HG03103 (cell line): ENCODE measurements around the gene ADIPOR2.

Experiments
- ATAC-seq: cut with Tn5 transposase; IDR thresholded peaks from one replicate; pipeline ENCODE4 v1.9.1; 2021; ENCODE audit warnings: low read depth; ENCODE audit not compliant: unreplicated experiment

The ADIPOR2 gene, protein sequence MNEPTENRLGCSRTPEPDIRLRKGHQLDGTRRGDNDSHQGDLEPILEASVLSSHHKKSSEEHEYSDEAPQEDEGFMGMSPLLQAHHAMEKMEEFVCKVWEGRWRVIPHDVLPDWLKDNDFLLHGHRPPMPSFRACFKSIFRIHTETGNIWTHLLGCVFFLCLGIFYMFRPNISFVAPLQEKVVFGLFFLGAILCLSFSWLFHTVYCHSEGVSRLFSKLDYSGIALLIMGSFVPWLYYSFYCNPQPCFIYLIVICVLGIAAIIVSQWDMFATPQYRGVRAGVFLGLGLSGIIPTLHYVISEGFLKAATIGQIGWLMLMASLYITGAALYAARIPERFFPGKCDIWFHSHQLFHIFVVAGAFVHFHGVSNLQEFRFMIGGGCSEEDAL

DNA sequence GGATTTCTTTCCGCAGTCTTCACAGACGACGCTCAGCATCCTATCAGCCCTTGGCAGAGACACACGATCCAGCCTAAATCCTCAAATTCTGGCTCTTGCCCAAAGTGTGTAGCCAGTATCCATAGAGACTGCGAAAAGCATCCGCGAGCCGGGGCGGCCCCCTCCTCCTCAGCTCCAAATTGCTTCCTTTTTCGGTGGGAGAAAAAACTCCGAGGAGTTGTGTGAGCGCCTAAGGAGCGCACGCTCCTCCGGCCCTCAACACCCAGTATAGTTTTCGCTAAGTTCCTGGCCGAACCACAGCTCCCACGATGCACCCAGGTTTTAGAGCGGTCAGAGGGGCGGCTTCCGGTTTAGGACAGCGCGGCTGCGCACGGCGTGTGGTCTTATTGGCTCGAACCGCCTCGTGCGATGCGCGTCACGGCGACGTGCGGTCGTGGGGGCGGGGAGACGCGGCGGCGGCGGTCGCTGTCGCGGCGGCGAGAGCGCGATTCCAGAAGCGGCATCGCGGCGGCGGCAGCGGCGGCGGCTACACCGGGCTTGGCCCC lies at the start of gene ADIPOR2:
TSS of gene ADIPOR2 (plus strand) at position 493 of the 545 bp plus-strand sequence. CDS start 63,274 bp downstream, outside the sequence.
- peak; percentile 91 for ATAC-seq

DNA sequence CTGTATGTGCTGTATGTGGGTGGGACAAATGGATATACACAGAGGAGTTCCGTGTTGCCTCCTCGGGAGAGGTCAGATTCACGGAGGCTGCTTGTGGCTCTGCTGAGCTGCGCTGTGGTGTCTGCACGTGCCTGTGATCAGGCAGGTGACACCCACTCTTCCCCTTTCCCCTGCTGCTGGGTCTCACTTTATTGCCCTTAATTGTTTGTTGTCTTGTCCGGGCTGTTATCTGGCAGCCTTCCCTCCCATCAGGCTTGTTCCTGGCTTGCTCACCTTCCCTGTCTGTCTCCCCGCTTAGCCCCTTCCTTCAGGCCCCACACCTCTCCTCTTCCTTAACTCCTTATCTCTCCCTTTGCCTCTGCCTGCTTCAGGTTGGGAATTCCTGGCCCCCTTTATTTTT lies 48.4 kb upstream of the ADIPOR2 start:
- ATAC-seq: no peak

DNA sequence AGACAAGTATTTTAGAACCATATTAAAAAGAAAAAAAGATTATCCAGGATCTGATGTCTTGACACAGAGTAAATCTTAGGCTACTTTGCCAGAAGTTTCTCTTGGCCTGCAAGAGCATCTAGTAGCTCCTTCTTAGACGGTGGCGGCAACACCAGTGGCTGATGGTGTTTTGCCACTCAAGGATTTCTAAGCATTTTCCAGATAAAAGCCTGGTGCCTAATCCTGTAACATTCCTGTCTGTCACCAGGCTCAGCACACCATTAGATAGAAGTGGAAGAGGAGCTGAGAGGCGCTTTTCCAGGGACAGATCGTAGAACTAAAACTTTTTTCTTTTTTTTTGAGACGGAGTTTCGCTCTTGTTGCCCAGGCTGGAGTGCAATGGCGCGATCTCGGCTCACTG lies 47.8 kb upstream of the ADIPOR2 start:
- no peak for ATAC-seq

DNA sequence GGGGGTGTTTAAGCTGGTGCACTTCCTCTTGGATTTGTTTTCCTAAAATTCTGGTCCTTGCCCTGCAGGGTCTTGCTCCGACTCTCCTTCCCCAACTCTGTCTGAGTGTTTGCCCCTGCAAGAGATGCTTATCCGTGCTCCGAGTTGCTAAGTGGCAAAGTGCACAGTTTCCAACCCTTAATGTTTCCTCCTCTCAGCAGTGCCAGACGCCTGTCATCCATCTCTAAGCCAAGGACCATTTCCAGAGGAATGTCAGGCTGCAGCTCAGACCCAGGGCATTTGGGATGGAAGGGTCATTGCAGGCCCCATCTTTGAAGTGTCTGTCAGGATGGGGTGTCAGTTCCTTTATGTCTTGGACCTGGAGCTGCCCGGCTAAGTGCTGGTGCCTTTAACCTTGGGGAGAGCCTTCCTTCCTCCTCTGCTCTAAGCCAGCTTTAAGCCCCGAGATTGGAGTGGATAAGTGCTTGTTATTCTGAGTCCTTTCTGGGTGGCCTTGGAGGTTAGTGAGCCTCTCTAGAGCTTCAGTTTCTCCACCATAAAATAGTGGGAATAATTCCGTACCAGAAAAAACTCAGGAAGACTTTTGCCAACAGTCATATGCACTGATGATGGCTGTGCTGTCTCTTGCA lies 46.9 kb upstream of the ADIPOR2 start:
- ATAC-seq: no peak

DNA sequence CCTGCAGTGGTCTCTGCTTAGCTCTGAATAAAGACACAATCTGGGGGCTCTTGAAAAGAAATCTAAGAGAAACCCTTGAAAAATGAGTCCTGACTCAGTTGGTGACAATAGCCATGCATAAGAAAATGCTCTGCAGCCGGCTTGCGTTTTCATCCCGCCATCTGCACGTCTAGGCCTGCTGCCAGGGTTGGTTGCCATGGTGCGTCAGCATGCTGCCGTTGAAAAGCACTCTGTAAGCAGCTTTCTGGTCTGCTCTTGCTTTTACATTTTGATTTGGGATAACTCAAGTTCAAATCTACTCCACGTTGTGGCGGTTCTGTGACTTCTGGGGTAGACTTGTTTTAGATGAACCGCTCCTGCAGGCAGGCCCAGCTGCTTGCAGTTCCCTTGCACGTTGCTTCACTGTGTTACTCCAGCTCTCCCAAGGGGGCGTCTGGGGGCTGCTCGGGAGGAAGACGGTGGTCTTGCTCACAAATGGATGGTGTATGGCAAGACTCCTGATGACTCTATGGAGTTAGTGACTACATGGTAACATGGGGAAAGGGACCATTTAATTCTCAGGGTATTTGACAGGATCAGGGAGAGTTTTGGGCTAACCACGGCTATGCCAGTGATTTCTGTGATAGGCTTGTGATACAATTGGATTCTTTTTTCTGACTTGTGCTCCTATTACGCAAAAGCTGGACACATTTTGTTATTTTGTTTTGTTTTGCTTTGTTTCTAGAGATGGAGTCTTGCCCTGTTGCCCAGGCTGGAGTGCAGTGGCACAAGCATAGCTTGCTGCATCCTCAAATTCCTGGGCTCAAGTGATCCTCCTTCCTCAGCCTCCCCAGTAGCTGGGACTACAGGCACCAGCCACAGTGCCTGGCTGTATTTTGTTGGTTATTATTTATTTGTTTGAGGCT lies 46.1 kb upstream of the ADIPOR2 start:
- no peak for ATAC-seq

DNA sequence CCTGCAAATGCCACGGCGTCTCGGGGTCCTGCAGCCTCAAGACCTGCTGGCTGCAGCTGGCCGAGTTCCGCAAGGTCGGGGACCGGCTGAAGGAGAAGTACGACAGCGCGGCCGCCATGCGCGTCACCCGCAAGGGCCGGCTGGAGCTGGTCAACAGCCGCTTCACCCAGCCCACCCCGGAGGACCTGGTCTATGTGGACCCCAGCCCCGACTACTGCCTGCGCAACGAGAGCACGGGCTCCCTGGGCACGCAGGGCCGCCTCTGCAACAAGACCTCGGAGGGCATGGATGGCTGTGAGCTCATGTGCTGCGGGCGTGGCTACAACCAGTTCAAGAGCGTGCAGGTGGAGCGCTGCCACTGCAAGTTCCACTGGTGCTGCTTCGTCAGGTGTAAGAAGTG lies 45.1 kb upstream of the ADIPOR2 start:
- ATAC-seq: no peak

DNA sequence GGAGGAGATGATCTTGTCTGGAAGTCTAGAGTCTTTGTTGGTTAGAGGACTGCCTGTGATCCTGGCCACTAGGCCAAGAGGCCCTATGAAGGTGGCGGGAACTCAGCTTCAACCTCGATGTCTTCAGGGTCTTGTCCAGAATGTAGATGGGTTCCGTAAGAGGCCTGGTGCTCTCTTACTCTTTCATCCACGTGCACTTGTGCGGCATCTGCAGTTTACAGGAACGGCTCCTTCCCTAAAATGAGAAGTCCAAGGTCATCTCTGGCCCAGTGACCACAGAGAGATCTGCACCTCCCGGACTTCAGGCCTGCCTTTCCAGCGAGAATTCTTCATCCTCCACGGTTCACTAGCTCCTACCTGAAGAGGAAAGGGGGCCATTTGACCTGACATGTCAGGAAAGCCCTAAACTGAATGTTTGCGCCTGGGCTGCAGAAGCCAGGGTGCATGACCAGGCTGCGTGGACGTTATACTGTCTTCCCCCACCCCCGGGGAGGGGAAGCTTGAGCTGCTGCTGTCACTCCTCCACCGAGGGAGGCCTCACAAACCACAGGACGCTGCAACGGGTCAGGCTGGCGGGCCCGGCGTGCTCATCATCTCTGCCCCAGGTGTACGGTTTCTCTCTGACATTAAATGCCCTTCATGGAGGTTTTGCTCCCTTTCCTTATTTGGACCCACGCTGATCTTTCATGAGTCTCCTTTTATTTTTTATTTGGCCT lies 44.1 kb upstream of the ADIPOR2 start:
- ATAC-seq: no peak

DNA sequence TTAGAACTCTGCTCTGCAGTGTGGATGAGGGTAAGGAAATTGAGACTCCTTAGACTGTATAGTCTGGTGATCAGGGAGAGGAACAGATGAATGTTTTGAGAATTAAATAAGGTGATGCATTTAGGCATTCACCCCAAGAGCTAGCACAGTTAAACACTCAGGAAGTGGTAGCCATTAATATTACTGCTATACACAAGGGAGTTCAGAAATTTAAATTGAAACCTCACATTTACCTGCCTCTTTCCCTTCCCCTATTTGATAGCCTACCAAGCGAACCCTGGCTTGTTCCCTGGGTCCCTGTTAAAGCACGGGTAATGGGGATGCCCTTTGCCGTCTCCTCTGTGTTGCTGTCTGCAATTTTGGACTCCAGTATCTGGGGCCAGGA lies 43.6 kb upstream of the ADIPOR2 start:
- no peak for ATAC-seq

DNA sequence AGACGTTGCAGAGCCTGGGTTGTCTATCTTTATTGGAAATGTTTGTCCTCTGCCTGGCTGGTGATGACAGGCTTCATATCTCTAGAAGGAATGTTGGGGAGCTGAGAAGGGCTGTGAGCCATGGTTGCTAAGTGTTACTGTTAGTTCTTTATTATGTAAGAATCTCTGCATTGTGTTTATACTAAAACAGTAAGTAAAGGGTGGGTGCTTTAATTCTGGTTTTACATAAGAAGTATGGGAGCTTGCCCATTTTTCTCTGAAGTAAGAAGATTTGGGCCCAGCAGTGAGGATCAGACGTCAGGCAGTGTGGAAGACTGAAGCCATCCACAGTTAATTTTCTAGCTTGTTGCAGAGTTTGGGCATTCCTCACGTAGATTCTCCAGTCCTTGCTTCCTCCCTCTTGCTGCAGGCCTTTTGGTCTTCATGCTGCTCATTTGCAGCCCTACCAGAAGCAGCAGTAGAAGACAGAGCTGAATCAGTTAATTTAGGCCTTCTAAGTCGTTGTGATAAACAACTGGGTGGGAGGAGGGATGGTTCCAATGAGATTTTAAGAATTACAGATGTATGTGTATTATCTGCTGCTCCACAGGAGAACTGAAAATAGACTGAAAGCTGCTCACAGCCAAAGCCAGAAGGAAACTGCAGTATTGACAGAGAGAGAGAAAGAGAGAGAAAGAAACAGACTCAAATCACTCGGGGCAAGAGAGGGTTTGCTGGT lies 40.5 kb upstream of the ADIPOR2 start:
- ATAC-seq: no peak

DNA sequence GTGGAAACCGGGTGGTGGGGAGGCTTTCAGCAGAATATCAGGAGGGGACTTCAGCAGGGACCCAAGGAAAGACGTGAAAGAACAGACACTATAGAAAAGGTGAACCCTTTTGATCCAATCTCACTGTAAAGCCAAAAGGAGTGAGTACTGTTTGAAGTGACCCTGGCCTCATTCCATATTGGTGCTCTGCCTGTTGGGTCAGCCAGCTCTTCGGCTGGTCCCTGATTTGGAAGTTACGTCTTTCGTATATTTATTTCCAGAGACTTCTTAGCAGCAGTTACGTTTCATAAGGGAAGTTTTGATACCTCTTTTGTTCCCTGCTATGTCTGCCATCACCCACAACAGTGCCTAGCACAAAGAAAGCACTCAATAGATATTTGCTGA lies 39.9 kb upstream of the ADIPOR2 start:
- ATAC-seq: no peak

DNA sequence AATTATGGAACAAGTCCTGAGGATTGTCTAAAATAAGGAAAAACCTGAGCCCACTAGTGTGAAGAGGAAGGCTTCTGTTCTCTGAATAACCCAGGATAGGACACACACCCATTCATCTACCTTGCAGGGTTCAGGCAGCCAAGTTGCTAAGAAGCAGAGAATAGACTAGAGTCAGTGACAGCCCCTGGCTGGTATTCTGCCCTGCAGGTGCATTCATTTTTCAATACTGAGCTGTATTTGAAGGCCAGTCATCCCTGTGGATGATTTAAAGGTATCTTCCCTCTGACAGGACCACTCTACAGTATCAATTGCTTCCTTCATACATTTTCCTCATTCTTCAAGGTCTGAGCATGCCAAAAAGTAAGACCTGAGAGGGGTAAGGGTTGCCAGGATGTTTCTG lies 38.9 kb upstream of the ADIPOR2 start:
- ATAC-seq: no peak

DNA sequence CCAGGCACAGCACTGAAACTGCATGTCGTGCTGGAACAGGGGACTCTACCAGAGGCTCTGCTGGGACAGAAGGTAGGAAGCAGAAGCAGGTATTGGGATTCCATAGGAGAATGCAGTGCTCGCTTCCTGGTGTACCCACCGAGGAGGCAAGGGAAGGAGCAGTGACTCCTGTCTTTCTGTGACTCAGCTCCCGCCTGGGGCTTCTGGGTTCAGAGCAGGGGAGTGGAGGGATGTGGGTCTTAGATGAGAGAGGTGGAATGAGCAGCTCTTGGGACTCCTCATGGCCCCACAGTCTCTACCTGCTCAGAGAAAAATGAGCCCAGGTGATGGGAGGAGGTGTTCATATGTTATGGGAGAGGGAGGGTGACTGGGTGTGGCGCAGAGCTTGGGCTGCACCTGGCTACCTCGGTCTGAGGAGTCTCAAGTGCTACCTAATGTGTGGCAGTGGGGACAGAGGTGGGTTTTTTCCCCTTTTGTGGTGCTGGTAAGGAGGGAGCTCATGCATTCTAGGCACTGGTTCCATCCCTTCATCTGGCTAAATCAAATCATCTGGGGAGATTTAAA lies 35.6 kb upstream of the ADIPOR2 start:
- no peak for ATAC-seq

DNA sequence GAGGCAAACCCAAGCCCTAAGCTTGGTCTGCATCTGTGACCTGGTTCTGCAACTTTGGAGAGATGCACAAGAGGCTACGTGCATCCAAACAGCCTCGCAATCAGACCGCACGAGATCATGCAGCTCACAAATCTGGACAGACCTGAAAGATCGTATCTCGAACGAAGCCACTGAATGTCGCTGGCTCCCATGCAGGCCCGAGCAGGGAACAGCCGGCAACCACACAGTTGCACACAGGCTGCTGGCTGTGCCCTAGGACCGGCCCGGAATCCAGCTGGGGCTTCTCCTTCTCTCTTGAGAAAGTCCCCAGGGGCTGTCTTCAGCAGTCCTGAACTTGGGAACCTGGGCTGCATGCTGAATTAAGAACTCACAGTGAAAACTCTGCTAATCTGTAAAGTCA lies 34.0 kb upstream of the ADIPOR2 start:
- ATAC-seq: no peak

DNA sequence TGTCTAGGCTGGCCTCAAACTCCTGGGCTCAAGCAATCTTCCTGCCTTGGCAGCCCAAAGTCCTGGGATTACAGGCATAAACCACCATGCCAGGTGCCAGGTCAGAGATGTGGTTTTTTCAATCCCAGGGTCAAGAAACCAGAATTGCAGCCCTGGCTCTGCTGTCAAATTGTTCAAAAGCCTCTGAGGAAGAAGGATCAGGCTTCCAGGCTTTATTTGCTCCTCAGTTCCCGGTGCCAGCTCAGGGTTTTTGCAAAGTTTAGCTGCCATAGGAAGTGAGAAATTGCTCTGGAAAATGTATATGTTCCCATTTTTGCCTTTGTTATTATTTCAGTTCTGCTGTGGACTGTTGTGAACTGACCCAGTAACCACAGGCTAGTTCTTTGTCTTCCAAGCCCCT lies 33.2 kb upstream of the ADIPOR2 start:
- ATAC-seq: no peak

DNA sequence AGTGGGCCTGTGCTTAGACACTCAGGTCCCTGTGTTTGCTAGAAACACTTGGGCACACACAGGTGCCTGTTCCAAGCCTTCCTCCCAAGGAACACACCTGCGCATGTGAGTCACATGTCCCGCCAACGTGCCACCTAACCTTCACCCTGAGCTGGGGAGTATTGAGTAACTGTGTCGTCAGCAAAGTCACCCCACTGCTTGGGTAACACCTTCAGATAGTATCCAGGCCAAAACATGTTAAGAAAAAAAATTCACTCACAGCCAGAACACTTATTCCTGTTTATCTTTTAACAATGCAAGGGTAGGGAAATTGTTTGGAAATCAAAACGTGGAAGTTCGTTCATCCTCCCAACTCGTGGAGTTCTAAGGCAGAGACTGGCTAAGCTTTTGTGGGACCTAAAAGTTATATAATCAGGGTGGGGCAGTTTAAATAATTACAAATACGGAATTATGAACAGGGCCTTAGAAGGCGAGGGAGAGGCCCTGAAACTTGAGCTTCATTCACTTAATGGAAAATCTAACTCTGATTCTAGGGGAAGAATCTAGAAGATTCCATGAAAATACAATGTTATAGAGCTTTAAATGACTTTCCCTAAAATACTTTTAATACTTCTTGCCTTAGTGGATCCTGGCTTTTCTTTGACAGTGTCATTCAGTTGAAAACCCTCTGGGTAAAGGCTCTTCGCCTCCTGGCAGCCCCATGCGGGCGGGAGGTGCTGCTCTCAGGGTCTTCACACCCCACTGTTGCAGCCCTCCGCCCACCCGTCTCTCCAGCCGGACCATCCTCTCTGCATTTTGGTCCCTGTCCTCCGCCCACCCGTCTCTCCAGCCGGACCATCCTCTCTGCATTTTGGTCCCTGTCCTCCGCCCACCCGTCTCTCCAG lies 30.3 kb upstream of the ADIPOR2 start:
- ATAC-seq: no peak

DNA sequence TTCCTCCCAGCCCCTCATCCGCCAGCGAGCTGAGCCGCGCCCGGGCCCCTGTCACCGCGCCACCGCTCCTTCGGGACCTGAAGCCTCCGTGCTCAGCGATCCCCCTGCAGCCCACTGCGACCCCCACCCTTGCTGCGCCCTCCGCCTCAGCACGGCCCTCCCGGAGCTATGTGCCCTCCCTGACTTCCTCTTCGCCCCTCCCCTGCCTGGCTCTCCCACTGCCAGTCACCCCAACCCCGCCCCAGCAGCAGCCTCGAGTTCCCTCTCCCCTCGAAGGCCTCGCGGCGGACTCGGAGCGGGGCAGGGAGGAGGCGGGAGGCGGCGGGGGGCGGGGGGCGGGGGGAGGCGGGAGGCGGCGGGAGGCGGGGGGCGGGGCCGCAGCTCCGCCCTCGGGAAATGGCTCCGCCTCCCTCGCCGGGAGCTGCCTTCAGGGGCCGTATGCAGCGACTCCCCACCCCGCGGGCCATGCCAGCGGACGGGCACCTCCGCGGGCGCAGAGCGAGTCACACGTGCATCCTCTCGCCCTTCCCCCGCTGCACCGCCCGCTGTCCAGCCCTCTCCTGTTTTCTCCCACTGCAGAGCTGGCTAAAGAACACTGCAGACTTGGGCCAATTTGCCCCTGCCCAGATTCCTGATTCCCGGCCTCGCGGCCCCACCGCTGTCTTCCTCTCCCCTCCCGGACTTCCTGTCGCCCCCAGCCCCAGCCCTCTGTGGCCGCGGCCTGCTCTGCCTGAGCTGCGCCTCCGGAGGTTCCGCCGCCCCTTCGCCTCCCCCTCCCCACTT lies 29.1 kb upstream of the ADIPOR2 start:
- ATAC-seq: peak; percentile 70

DNA sequence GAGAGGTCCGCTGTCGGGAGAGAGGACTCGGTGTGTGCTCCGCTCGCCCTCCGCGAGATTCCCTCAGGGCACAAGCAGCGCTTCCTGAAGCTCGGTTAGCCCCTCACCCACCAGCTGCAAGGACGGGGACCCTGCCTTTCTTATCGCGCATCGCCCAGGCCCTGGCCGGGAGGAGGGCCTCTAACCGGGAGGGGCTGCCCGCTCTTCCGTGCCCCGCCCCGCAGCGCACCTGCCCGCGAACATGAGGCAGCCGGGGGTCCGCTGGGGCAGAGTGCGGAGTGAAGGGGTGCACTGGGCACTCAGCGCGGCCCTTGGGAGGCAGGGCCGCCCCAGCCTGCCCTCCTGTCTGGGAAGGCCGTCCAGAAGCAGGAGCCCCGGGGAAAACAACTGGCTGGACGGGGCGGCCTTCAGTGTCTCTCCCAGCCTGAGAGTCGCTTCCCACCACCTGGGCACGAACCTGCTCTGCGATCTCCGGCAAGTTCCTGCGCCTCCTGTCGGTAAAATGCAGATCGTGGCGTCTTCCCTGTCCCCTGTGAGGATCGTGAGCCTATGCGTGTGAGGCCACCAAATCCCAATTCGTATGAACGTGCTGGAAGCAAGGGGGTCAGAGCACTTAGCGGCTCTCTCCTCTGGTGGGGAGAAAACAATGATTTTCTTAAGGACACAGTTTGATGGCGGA lies 28.0 kb upstream of the ADIPOR2 start:
- ATAC-seq: no peak
